Measurements from ENCODE around the gene NMRK1.

DNA sequence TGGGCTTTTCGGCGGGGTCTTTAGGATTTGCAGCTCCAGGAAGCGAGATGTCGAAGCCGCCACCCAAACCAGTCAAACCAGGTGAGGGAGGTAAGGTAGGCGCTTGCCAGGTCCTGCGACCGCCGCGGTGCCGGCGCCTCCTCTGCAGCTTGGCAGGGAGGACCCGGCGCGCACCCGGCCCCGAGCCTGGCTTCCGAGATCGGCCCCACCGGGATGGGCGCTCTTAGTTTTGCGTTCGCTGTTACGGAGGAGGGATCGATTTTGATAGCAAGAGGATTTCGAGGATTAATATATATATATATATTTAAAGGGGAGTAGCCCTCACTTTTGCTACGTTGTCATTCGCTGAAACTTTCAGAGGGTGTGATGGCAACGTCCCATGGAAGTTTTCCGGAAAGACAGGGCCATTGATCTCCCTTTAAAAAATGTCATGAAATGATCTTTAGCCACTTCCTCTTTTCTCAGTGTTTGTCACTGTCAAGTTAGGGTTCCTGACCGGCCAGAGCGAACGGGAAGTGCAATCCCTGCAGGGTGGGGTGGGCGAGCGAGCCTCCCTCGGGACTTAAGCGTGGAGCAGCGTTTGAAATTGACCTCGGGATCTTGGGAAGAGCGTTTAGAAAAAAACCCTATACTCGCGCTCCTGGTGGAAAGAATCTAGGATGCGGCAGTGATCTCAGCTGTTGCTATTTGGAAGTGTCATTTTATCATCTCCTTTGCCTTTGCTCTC is 854 bp upstream of the NMRK1 start:
- TF ChIP-seq, protein P1, sequence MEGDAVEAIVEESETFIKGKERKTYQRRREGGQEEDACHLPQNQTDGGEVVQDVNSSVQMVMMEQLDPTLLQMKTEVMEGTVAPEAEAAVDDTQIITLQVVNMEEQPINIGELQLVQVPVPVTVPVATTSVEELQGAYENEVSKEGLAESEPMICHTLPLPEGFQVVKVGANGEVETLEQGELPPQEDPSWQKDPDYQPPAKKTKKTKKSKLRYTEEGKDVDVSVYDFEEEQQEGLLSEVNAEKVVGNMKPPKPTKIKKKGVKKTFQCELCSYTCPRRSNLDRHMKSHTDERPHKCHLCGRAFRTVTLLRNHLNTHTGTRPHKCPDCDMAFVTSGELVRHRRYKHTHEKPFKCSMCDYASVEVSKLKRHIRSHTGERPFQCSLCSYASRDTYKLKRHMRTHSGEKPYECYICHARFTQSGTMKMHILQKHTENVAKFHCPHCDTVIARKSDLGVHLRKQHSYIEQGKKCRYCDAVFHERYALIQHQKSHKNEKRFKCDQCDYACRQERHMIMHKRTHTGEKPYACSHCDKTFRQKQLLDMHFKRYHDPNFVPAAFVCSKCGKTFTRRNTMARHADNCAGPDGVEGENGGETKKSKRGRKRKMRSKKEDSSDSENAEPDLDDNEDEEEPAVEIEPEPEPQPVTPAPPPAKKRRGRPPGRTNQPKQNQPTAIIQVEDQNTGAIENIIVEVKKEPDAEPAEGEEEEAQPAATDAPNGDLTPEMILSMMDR (conservative IDR thresholded peaks at IDR 0.05) = no peak
- no peak for TF ChIP-seq EZH2 (IDR thresholded peaks at IDR 0.05; ENCODE audit: low read depth)

All from PC-9 (cell line).